Frontal cortex (tissue), 4 donors: Measurements from ENCODE around the gene AADACL3. TPM values are rescaled to one million over a fixed set of nuclear protein-coding genes. Genes with fewer than 3 reads are reported as not detected.
"Not testable (repeated sequence)": the region's sequence is repeated elsewhere in the genome, so short reads cannot be mapped to it uniquely, and the experiment has no call there.

ENCODE experiments used
- DNase-seq, 2 donors: peaks; one replicate each; pipeline ENCODE4 v3.0.0; 2012; ENCODE audit warnings: low spot score in 2 of 2
- FAIRE-seq: peaks from 2 replicates; lab custom pipeline; 2012; peaks lifted over from hg19 to GRCh38; lab: Jason Lieb, UNC
- total RNA-seq: library from RNA; depleted of rRNA; stranded (reverse); fragments of >200 nt; gene quantifications from one replicate; pipeline ENCODE4 v1.2.3, GENCODE V29; 2014
- donor health status: control.
- donor health status: control.
- donor health status: control.

The AADACL3 gene
- not detected for total RNA-seq

- DNase-seq, result no peak
- no peak for FAIRE-seq
These were observed at the start of gene AADACL3 for GRCh38 chr1:12715896-12716437. TSS of gene AADACL3 (plus strand) at chr1:12716110. CDS start at chr1:12716177, 67 bp downstream.

GRCh38 chr1:12666141-12666735 is 49.7 kb upstream of the AADACL3 start:
- no peak for FAIRE-seq
- no peak for DNase-seq

GRCh38 chr1:12669529-12670068 is 46.3 kb upstream of the AADACL3 start:
- FAIRE-seq (no peak), DNase-seq (no peak)

GRCh38 chr1:12674358-12674757 is 41.6 kb upstream of the AADACL3 start:
- FAIRE-seq (no peak), DNase-seq (no peak)

GRCh38 chr1:12676122-12676521 is 39.8 kb upstream of the AADACL3 start:
- not testable (repeated sequence) for DNase-seq, FAIRE-seq

- no peak for FAIRE-seq
- DNase-seq, result no peak
These were observed 38.3 kb upstream of the AADACL3 start for GRCh38 chr1:12677565-12677964.

- no peak for DNase-seq
- no peak for FAIRE-seq
These were observed 37.6 kb upstream of the AADACL3 start for GRCh38 chr1:12678350-12678749.

GRCh38 chr1:12678820-12679219 is 37.1 kb upstream of the AADACL3 start:
- no peak for FAIRE-seq
- DNase-seq, result no peak

GRCh38 chr1:12690156-12690555 is 25.8 kb upstream of the AADACL3 start:
- FAIRE-seq (no peak), DNase-seq (no peak)

- no peak for FAIRE-seq
These were observed 22.7 kb upstream of the AADACL3 start for GRCh38 chr1:12692967-12693782.

GRCh38 chr1:12696658-12697057 is 19.3 kb upstream of the AADACL3 start:
- DNase-seq, result no peak
- no peak for FAIRE-seq

More at GRCh38 chr1:12692967-12693782, 22.7 kb upstream of the AADACL3 start:
- no peak for DNase-seq

- DNase-seq, result no peak
- no peak for FAIRE-seq
These were observed 18.5 kb upstream of the AADACL3 start for GRCh38 chr1:12697397-12697796.

GRCh38 chr1:12703821-12704451 is 12.0 kb upstream of the AADACL3 start:
- FAIRE-seq, result no peak
- no peak for DNase-seq

GRCh38 chr1:12706061-12706460 is 9.8 kb upstream of the AADACL3 start:
- FAIRE-seq, result no peak
- no peak for DNase-seq

- FAIRE-seq, result no peak
- DNase-seq, result no peak
These were observed 7.4 kb upstream of the AADACL3 start for GRCh38 chr1:12708396-12709090.

GRCh38 chr1:12709091-12709491 is 6.8 kb upstream of the AADACL3 start:
- no peak for FAIRE-seq
- no peak for DNase-seq

- no peak for FAIRE-seq
- no peak for DNase-seq
These were observed 6.2 kb upstream of the AADACL3 start for GRCh38 chr1:12709696-12710095.

- DNase-seq (no peak), FAIRE-seq (no peak)
These were observed 4.4 kb upstream of the AADACL3 start for GRCh38 chr1:12711536-12711935.

GRCh38 chr1:12712076-12712475 is 3.8 kb upstream of the AADACL3 start:
- no peak for FAIRE-seq
- DNase-seq, result no peak

GRCh38 chr1:12712929-12713328 is 3.0 kb upstream of the AADACL3 start:
- no peak for DNase-seq
- FAIRE-seq, result no peak
